ENCODE results near the gene RNF112. TPM values are rescaled to one million over a fixed set of nuclear protein-coding genes. Genes with fewer than 3 reads are reported as not detected.
A peak's percentile ranks its signal among the peaks of the same experiment; 100 is the strongest.

The RNF112 gene
- total and polyA plus RNA-seq, 7 donors, result 0.60 to 8.6 (median 7.2) TPM

DNA sequence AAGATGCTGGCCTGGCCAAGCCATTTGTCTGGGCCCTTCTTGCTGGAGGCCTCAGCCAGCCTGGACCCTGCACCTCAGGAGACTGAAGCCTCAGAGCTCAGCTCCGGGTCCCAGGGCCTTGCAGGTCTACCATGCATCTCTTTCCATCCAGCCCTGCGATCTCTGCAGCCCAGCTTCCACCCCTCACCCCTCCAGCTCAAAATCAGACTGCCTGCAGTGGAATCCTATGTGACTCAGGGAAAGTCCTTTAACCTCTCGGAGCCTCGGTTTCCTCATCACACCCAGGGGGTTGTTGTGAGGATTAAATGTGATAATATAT is 45.6 kb upstream of the RNF112 start:
- Histone ChIP-seq H3K27ac (no peak overlapping the region), H3K9me3 (no peaks in the 10 kb centered on the region), H3K36me3 (no peaks in the 10 kb centered on the region), H3K4me3 (no peak overlapping the region), H3K4me1 (peaks cover 0 to 20% (median 17%) of the 10 kb centered on the region in 4 donors), H3K27me3 (no peaks in the 10 kb centered on the region)
- no peak for DNase-seq
- intact Hi-C loops (cut with DNase I), result no loop called here
- WGBS, 2 donors, result 92% methylated on average over 4 of the region's 4 CpGs
- TF ChIP-seq, protein P1, sequence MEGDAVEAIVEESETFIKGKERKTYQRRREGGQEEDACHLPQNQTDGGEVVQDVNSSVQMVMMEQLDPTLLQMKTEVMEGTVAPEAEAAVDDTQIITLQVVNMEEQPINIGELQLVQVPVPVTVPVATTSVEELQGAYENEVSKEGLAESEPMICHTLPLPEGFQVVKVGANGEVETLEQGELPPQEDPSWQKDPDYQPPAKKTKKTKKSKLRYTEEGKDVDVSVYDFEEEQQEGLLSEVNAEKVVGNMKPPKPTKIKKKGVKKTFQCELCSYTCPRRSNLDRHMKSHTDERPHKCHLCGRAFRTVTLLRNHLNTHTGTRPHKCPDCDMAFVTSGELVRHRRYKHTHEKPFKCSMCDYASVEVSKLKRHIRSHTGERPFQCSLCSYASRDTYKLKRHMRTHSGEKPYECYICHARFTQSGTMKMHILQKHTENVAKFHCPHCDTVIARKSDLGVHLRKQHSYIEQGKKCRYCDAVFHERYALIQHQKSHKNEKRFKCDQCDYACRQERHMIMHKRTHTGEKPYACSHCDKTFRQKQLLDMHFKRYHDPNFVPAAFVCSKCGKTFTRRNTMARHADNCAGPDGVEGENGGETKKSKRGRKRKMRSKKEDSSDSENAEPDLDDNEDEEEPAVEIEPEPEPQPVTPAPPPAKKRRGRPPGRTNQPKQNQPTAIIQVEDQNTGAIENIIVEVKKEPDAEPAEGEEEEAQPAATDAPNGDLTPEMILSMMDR (IDR thresholded peaks at IDR 0.05), result no peak
- TF ChIP-seq POLR2A (IDR thresholded peaks at IDR 0.05) (no peak), EP300 (IDR thresholded peaks at IDR 0.05) (no peak), POLR2AphosphoS5 (IDR thresholded peaks at IDR 0.05) (no peak)

DNA sequence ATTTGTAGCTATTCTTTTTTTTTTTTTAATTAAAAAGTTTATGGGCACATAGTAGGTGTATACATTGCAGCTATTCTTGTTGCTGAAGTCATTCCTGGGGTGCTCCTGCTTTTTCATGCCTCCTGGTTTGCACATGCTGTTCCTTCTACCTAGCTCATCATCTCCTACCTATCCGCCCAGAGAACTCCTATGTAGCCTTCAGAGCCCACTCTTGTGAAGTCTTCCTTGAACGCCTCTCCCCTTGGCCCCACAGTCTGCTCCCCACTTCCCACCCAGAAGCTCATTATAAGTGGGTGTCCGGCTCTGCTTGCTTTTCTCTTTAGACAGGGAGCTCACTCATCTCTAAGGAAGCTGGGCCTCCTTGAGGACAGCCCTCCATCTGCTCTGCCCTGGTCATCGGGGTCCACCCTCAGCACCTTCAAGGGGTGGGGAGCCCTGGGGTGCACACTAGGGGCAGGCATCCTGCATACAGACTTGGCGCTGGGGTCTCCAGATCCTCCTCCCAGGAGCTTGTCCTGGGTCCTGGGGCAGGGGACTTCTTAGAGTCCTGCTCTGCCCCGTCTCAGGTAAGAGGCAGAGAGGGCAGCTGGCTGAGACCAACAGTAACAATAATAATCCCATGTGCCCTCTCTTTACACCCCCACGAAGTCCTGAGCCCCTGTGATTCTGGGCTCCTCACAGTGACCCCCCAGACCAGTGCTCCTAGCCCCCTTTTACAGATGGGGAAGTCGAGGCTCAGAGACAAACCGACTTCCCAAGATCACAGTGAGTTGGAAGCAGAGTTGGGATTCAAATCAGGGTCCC is 45.0 kb upstream of the RNF112 start:
- intact Hi-C loops (cut with DNase I), result no loop called here
- Histone ChIP-seq H3K9me3 (no peaks in the 10 kb centered on the region), H3K4me3 (no peak overlapping the region), H3K4me1 (peaks cover 0 to 20% (median 17%) of the 10 kb centered on the region in 4 donors), H3K27me3 (no peaks in the 10 kb centered on the region), H3K27ac (no peak overlapping the region), H3K36me3 (no peaks in the 10 kb centered on the region)
- 86 to 90% methylated on average over 9 of the region's 9 CpGs for WGBS, 2 donors
- TF ChIP-seq POLR2A (IDR thresholded peaks at IDR 0.05) (no peak), POLR2AphosphoS5 (IDR thresholded peaks at IDR 0.05) (no peak), EP300 (IDR thresholded peaks at IDR 0.05) (no peak)
- TF ChIP-seq, protein P1 (IDR thresholded peaks at IDR 0.05), result no peak
- DNase-seq, result peak; percentile 40

DNA sequence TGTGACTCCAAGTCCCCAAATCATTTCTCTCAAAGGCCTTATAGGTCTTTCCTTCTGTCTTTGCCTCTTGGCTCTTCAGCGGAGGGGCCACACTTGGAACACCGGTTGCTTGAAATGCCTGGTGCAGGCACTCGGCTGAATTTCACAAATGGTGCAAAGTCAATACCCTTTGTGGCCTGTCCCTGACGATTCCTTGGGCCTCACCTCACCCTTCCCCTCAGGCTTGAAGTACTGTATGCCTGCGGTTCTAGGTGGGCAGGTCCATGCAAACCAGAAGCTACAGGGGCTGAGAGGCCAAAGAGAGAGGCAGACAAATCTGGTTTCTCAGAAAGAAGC is 44.4 kb upstream of the RNF112 start:
- H3K27ac ChIP-seq, result no peak overlapping the region

DNA sequence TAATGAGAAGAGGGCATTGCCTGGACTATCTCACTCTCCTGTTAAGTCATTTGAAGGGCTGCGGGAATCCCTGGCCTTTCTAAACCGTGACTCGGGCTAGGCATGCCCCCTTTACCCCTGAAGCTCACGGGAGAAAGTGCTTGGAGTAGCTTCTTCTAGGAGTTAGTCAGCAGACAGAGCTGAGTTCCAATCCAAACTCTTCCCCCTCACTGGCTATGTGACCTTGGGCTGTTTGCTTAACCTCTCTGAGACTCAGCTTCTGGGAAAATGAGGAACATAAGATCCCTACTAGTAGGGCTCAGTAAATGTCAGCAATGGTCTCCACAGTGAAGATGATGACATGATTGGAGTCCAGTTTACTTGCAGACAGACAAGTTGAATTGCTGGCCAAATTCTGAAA is 42.8 kb upstream of the RNF112 start:
- intact Hi-C loops (cut with DNase I), result no loop called here

More for the DNA sequence above, 44.4 kb upstream of the RNF112 start:
- no peak for TF ChIP-seq POLR2AphosphoS5 (IDR thresholded peaks at IDR 0.05)
- no peak for TF ChIP-seq POLR2A (IDR thresholded peaks at IDR 0.05)
- TF ChIP-seq EP300 (IDR thresholded peaks at IDR 0.05), result no peak
- TF ChIP-seq, protein P1 (IDR thresholded peaks at IDR 0.05), result no peak
- 90 to 94% methylated on average over 5 of the region's 5 CpGs for WGBS, 2 donors
- H3K4me3 ChIP-seq, result no peak overlapping the region
- H3K9me3 ChIP-seq, result no peaks in the 10 kb centered on the region
- peaks cover 0 to 16% (median 13%) of the 10 kb centered on the region in 4 donors for H3K4me1 ChIP-seq
- peak; percentile 44 for DNase-seq
- no peaks in the 10 kb centered on the region for H3K27me3 ChIP-seq
- no peaks in the 10 kb centered on the region for H3K36me3 ChIP-seq
- intact Hi-C loops (cut with DNase I), result no loop called here

More for the DNA sequence above, 42.8 kb upstream of the RNF112 start:
- WGBS, 2 donors, result 91 to 94% methylated on average over 4 of the region's 4 CpGs
- TF ChIP-seq EP300 (IDR thresholded peaks at IDR 0.05) (no peak), POLR2AphosphoS5 (IDR thresholded peaks at IDR 0.05) (no peak), POLR2A (IDR thresholded peaks at IDR 0.05) (no peak)
- TF ChIP-seq, protein P1 (IDR thresholded peaks at IDR 0.05), result no peak
- Histone ChIP-seq H3K27me3 (no peaks in the 10 kb centered on the region), H3K4me1 (peaks cover 0 to 7% (median 2%) of the 10 kb centered on the region in 4 donors), H3K9me3 (no peaks in the 10 kb centered on the region), H3K36me3 (no peaks in the 10 kb centered on the region), H3K27ac (no peak overlapping the region), H3K4me3 (no peak overlapping the region)
- DNase-seq, result peak; percentile 56
